CD1c-positive myeloid dendritic cell (primary cell): ENCODE measurements around the gene CYBRD1.
"Not testable (repeated sequence)": the region's sequence is repeated elsewhere in the genome, so short reads cannot be mapped to it uniquely, and the experiment has no call there.

Source experiments
- DNase-seq: peaks from one replicate; pipeline ENCODE4 v3.0.0-alpha.2; 2016; ENCODE audit errors: extremely low spot score

CYBRD1 gene

GRCh38 chr2:171522052-171522787 is at the start of gene CYBRD1:
CYBRD1 (plus strand) TSS chr2:171522474; CDS start chr2:171522546, 72 bp downstream.
- peak; percentile 17 for DNase-seq

GRCh38 chr2:171475979-171476378 is 46.3 kb upstream of the CYBRD1 start:
- DNase-seq = no peak

- no peak for DNase-seq
Observed at GRCh38 chr2:171478345-171478744, 43.9 kb upstream of the CYBRD1 start.

GRCh38 chr2:171479154-171479814 is 43.0 kb upstream of the CYBRD1 start:
- DNase-seq = no peak

- DNase-seq = no peak
Observed at GRCh38 chr2:171480908-171481307, 41.4 kb upstream of the CYBRD1 start.

- DNase-seq = no peak
Observed at GRCh38 chr2:171482308-171482707, 40.0 kb upstream of the CYBRD1 start.

GRCh38 chr2:171482877-171483276 is 39.4 kb upstream of the CYBRD1 start:
- DNase-seq = no peak

- no peak for DNase-seq
Observed at GRCh38 chr2:171483793-171484192, 38.5 kb upstream of the CYBRD1 start.

- no peak for DNase-seq
Observed at GRCh38 chr2:171485116-171485515, 37.2 kb upstream of the CYBRD1 start.

GRCh38 chr2:171487201-171487600 is 35.1 kb upstream of the CYBRD1 start:
- DNase-seq = no peak

GRCh38 chr2:171487803-171488259 is 34.4 kb upstream of the CYBRD1 start:
- no peak for DNase-seq

GRCh38 chr2:171490577-171490976 is 31.7 kb upstream of the CYBRD1 start:
- DNase-seq = no peak

- DNase-seq = no peak
Observed at GRCh38 chr2:171491292-171491691, 31.0 kb upstream of the CYBRD1 start.

GRCh38 chr2:171492664-171493063 is 29.6 kb upstream of the CYBRD1 start:
- no peak for DNase-seq

- DNase-seq = not testable (repeated sequence)
Observed at GRCh38 chr2:171497664-171498063, 24.6 kb upstream of the CYBRD1 start.

GRCh38 chr2:171505374-171505773 is 16.9 kb upstream of the CYBRD1 start:
- no peak for DNase-seq

GRCh38 chr2:171509945-171510731 is 12.1 kb upstream of the CYBRD1 start:
- no peak for DNase-seq

- DNase-seq = peak; percentile 21
Observed at GRCh38 chr2:171512014-171512413, 10.3 kb upstream of the CYBRD1 start.

- DNase-seq = no peak
Observed at GRCh38 chr2:171512683-171513195, 9.5 kb upstream of the CYBRD1 start.

GRCh38 chr2:171513719-171514160 is 8.5 kb upstream of the CYBRD1 start:
- peak; percentile 6 for DNase-seq

GRCh38 chr2:171514908-171515582 is 7.2 kb upstream of the CYBRD1 start:
- no peak for DNase-seq
